Activated CD4-positive, CD25-positive, alpha-beta regulatory T cell treated with anti-CD3 and anti-CD28 coated beads, Interleukin-2, amount 50 U/mL, for 16 hours (primary cell): ENCODE results near the gene MYL1.

Experiments
- DNase-seq: peaks from one replicate; pipeline ENCODE4 v3.0.0-alpha.2; 2020; ENCODE audit warnings: low read depth, low spot score

MYL1 gene

DNA sequence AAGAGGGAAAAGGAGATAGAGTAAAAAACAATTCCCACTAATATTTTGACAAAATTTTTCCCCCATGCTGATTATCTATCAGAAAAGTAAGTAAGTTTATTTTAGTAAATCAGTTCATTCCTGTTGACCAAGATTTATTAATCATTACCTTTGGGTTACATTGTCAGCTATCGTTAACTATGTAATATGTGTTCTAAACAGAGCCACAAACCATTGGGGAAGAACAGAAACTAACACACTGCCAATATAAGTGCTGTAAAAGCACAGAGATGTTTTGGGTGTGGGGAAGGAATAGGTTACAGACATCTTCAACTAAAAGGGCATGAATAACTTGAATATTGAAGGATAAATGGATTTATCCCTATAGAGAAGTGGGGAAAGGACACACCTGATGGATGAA lies 47.3 kb downstream of the MYL1 start:
- DNase-seq: no peak

DNA sequence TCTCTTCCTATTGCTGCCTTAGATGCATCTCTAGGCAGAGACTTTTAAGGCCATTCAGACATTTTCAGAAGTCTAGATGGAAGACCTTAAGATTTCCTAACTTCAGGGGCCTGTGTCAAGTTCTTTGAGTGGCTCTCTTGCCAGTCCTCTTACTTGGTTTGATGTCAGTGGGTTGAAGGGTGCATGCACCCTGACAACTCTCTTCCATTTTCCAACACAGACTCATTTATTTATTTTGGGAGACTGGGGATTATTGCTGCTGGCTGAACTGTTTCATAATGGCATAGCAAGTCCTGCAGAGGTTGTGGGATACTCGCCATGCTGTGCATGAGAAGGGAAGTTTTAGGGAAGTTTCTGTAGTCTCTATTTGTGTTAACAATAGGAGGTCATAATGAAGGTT lies 50.7 kb downstream of the MYL1 start:
- DNase-seq: no peak

DNA sequence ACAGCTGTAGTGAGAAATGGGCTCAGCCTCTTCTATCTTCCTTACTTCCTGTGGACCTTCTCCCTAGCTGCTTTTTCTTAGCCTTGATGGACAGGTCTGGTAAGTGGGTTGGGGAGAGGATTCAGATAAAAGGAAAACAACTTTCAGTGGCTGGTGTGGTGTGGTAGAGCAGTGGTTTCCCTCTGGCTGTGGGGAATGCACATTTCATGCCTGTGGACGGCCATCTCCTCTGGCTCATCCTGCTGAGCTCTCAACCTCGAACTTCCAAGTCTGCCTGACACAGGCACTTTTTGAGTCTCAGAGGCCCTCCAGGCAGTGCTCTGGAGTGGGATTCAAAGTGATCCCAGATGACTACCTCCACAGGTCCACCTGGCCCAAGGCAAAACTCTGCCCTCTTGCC lies 51.1 kb downstream of the MYL1 start:
- no peak for DNase-seq

DNA sequence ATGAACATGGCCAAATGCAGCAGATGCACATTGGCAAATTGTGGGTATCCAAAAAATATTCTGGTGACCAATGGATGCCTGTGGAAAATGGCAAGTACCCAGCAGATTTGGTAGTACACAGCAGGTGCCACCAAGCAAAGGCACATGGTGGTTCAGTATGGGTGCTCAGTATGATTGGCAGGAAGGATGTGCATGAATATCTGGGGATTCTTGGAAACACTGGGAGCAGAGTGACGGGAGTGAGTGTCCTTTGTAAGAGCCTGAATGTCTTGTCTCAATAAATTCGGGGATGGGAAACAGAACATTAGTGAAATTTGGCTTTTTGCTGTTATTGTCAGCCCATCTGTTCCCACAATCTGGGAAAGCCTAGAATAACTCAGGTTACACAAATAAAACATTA lies 52.9 kb downstream of the MYL1 start:
- DNase-seq: no peak

DNA sequence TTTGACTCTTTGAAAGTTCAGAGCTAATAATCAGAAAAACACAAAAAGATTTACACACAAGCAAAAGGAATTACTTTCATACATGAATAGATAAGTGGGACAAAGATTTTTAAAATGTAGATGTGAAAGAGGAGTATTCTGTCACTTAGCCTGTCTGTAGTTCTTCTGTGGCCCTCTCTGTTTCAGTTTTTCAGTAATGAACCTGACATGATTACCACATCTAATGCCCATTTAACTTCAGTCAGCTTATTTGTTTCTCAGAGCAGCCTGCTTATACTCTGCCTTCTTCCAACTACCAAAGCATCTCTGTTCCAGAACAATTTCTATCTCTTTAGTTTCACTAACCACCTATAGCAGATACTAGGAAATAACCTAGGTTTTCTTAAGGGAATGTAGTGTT lies 55.3 kb downstream of the MYL1 start:
- DNase-seq: no peak

DNA sequence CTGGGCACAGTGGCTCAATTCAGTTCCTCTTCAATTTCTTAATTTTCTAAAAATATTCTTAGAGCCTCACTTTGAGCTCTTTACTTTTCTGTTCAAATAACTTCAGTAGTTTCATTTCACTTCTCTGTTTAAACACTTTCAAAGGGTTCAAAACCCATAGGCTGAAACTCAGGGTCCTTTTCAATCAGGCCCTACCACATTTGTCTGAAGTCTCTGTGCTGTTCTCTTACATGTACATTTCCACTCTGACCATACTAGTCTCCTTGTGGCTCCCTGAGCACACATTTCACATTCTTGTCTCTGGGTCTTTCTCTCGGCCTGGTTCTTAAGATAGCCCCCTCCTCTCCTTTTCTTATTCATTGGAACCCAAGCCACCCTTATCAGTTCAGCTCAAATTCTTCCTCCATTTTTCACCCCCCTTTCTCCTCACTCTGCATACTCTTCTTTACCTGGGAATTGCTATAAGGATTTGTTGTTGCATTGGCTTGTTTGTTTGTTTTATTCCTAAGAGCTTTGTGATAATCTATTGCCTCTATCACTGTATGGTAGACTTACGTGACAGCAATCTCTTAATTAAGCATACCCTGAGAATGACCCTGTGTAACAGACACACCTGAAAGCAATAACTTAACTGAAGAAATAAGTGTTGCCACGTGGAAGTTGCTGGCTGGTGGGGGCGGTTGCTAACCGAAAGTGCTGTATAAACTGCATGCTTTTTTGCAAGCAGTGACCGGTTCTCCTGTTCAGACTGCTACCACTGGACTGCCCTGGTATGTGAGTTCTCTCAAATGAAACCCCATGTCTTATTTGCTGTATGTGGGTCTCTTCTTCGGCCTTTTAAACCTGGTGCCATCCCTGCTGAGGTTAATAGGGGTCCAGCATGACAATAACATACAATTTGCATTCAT lies 62.0 kb downstream of the MYL1 start:
- DNase-seq: no peak

DNA sequence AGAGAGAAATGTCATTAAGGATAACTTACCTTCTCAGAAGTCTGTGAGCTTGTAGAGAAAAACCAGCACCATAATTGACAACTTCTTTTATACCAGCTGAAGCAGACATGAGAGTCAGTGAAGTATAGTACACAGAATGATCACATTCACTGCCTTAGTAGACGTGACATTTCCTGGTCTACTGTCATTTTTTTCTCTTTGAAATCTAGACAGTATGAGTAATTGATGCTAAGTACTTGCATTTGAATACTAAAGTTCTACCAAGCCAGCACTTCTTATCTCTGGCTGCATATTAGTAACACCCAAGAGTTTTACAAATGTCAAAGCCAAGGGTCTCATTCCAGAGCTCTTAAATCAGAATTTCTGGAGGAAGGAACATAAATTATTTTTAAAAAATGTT lies 64.4 kb downstream of the MYL1 start:
- no peak for DNase-seq
